HG02798 (cell line): Measurements from ENCODE around the gene SMARCA4.
A peak's percentile ranks its signal among the peaks of the same experiment; 100 is the strongest.

Source experiments
- ATAC-seq: cut with Tn5 transposase; IDR thresholded peaks from one replicate; pipeline ENCODE4 v1.9.1; 2021; ENCODE audit warnings: mild to moderate bottlenecking; ENCODE audit not compliant: unreplicated experiment, poor library complexity

SMARCA4 gene

DNA sequence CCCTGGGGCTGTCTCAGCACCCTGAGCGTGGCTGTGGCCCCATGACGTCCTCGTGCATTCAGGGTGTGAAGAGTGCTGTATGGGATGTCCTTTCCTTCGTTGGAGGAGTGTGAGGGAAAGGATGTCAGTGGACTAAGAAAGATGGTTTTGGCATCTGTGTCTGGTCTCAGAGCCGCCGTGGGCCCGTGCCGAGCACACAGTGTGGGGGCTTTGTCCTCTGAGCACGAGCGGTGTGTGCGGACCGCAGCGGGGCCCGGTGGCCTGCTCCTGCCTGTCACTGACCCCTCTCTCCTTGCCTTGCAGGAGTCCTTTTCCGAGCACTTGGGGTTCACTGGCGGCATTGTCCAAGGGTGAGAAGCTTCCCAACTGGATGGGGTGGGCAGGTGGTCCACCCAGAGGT, 65.2 kb downstream of the SMARCA4 start:
- ATAC-seq, result no peak

DNA sequence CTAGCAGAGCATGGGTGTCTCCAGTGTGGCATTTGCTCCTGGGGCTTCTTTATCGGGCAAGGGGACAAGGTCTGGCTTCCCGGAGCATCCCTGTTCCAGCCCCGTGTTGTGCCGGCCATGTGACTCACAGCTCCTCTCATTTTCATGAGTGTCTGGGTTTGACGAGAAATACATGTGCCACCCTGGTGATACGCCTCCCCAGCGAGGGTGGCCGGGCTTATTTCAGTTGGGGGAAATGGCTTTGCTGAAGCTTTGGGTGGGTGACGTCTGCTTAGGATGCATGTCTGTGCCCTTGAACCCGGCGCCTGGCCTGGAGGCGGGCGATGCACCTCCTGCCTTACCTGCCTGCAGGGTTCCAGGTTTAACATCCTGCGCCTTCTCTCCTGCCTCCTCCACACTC, 66.6 kb downstream of the SMARCA4 start:
- no peak for ATAC-seq

- no peak for ATAC-seq
Measured at GRCh38 chr19:11028146-11028545, 67.3 kb downstream of the SMARCA4 start.

GRCh38 chr19:11031421-11032070, 70.7 kb downstream of the SMARCA4 start:
- no peak for ATAC-seq

- no peak for ATAC-seq
Measured at GRCh38 chr19:11033251-11033650, 72.4 kb downstream of the SMARCA4 start.

DNA sequence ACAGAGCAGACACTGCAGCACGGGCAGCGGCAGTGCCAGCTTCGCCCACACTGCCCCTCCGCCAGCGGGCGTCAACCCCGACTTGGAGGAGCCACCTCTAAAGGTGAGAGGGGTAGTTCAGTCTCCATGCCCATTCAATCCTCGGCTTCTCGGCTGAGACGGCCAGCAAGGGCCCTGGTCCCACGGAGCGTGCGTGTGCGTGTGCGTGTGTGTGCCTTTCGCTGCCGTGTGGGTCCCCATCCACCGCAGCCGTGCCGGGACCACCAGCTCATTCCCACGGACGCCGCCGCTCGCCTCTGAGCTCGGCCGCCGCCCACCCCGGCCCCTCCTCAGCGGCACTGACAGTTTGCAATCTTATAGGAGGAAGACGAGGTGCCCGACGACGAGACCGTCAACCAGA, 72.9 kb downstream of the SMARCA4 start:
- ATAC-seq, result no peak

DNA sequence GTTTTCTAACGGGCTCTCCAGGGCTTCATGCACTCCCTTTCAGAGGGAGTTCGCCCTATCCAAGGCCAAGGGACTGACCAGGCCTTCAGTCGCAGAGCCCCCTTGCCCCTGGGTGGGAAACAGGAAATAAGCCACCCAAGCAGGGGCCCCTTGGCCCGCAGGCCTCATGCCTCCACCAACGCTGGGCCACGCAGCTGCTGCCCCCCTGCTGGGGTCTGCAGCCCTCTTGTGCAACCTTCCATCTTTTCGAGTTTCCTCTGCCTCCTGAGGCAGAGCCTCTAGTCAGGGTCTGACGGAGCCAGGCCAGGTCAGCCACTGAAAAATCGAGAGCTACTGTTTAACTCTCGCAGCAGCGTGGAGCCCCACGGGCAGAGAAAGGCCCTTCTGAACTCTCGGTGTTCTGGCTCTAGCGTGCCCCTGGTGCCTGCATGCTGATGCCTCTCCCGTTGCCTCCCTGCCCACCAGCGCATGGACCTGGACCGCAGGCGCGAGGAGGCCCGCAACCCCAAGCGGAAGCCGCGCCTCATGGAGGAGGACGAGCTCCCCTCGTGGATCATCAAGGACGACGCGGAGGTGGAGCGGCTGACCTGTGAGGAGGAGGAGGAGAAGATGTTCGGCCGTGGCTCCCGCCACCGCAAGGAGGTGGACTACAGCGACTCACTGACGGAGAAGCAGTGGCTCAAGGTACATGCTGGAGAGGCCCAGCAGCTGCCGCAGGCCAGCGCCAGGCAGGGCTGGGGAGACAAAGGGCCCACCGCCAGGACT, 73.8 kb downstream of the SMARCA4 start:
- no peak for ATAC-seq

DNA sequence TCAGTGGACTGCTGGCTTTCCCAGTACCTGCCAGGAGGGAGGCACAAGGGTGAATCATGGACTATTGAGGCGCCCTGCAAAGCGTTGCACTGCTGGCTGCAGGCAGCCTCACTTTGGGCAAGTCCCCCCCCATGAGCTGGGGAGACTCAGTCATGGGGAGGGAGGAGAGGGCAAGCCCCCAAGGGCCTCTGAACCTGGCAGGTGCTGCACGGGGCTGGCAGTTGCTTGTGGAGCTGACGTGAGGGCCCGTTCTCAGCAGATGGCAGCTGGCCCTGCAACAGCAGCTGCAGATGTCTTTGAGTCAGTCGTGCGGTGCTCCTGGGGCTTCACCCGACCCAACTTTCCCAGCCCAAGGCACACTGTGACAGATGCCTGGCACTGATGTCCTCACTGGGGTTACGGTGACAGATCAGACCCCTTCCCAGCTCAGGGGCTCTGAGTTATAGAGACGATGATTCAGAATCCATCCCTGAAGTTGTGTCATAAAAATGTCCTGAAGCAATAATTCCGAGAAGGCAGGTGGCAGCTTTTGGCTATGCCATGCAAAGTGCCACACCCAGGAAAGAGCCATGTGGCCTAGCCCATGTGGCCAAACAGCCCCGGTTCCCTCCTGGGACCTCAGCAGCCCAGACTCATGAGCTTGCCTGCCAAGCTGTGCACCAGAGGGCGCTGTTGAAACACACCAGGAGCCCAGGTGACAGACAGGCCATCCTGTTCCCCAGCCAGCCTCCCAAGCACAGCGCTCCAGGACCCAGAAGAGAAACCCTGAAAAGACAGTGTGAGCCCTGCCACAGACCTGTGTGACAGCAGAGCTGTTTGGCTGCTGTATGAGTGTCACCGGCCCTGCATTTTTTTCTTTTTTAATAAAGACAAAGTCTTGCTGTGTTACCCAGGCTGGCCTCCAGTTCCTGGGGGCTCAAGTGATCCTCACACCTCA, 74.9 kb downstream of the SMARCA4 start:
- peak; percentile 86 for ATAC-seq

DNA sequence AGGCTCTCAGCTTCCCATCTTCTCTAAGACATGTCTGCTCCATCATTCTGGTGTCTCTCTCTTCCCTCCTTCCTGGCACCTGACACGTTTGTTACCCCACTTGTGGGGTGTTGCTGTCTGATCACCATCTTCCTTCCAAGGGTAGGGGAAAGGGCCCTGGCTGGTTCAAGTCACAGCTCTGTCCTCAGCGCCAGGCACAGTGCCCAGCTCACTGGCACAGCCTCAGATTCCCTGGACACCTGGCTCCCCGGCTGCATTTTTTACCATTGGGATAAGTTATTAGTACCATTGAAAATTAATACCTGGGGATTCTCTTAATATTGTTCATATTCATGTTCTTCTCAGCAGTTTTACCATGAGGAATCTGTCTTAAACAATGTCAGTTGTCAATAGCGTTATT, 77.7 kb downstream of the SMARCA4 start:
- no peak for ATAC-seq

GRCh38 chr19:11041194-11041593, 80.4 kb downstream of the SMARCA4 start:
- no peak for ATAC-seq

GRCh38 chr19:11041966-11042627, 81.3 kb downstream of the SMARCA4 start:
- no peak for ATAC-seq

DNA sequence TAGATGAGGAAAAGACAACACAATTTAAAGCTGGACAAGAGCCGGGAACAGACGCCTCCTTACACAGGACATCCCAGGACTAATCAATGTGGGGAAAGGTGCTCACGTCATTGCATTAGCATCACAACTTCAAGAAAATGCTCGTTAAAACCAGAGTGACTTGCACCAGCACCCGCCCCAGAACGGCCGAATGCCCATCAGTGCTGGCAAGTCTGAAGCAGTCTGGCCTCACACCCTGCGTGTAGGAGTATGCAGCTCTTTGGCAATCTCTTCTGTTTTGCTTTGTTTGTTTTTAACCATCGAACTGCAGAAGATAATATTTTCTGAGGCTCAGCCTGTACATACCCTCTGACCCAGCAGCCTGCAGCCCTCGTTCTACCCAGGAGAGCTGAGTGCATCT, 83.6 kb downstream of the SMARCA4 start:
- ATAC-seq, result no peak

- ATAC-seq, result no peak
Measured at GRCh38 chr19:11045536-11045935, 84.7 kb downstream of the SMARCA4 start.

GRCh38 chr19:11046605-11047354, 86.0 kb downstream of the SMARCA4 start:
- no peak for ATAC-seq

GRCh38 chr19:11047866-11048265, 87.0 kb downstream of the SMARCA4 start:
- ATAC-seq, result no peak

DNA sequence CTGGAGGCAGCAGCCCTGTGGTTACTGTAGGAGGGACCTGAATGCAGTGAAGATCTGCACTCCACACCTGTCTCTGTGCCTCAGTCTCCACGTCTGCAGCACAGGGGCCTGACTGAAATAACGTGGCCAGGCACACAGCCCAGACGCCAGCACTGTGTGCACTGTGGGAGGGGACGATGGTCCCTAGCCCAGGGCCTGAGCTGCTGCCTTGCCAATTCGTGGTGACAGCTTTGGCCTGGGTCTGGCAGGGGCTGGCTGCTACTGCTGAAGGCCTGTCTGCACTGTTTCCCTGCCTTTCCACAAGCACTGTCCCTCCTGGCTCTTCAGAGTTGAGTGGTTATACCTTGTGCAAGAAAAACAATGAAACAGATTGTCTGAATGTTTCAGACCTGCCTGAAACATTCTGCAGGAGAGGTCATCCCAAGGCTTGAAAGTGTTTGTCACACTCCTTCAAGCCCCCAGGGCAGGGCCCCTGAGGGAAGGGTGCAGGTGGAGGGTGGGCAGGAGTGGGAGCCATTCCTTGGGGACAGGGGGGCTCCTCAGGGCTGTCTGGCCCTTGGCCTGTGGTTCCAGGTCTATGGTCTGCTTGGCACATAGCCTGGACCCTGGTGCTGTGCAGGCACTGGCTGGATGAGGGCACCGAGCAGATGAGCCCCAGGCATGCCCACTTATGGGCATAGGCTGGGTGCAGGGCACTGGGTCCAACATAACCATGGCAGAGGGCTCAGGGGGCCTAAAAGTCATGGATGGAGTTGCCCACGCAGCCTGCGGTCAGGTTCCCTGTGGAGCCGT, 89.7 kb downstream of the SMARCA4 start:
- ATAC-seq, result no peak

- ATAC-seq, result no peak
Measured at GRCh38 chr19:11053817-11054195, 93.0 kb downstream of the SMARCA4 start.

GRCh38 chr19:11054200-11054599, 93.4 kb downstream of the SMARCA4 start:
- no peak for ATAC-seq

GRCh38 chr19:11054628-11055027, 93.8 kb downstream of the SMARCA4 start:
- ATAC-seq, result no peak
